T47D (cell line): ENCODE results near the gene SIX3.
A peak's percentile ranks its signal among the peaks of the same experiment; 100 is the strongest.

ENCODE experiments used
- DNase-seq, 2 experiments: peaks; one replicate each; pipeline versions ENCODE4 v3.0.0 to v3.0.0-alpha.2; 2011 to 2012; ENCODE audit warnings: low read depth in 1 of 2, low spot score in 1 of 2
- JUND ChIP-seq: IDR thresholded peaks from 2 replicates; pipeline ENCODE4 v1.6.1; 2012; ENCODE audit warnings: low read depth
- in situ Hi-C: cut with HindIII; loops from 2 replicates; pipeline ENCODE4 v1.10.0; 2016; ENCODE audit warnings: low sequenced_read_pairs, low pct_unique_long_range_greater_than_20kb

The SIX3 gene

GRCh38 chr2:44979581-44979980 is 38.1 kb downstream of the SIX3 start:
- no peak for TF ChIP-seq JUND
- in situ Hi-C loops, result no loop called here

GRCh38 chr2:44980751-44981713 is 39.5 kb downstream of the SIX3 start:
- in situ Hi-C loops, result no loop called here
- DNase-seq, result no peak
- no peak for TF ChIP-seq JUND

More at GRCh38 chr2:44979581-44979980, 38.1 kb downstream of the SIX3 start:
- no peak for DNase-seq

- DNase-seq, result peak; percentile 48 to 65
- in situ Hi-C loops, result no loop called here
- no peak for TF ChIP-seq JUND
Measured at GRCh38 chr2:44981714-44982108, 40.2 kb downstream of the SIX3 start.

GRCh38 chr2:44983836-44984604 is 42.5 kb downstream of the SIX3 start:
- TF ChIP-seq JUND, result no peak
- no peak for DNase-seq
- in situ Hi-C loops, result no loop called here

GRCh38 chr2:44989176-44989575 is 47.7 kb downstream of the SIX3 start:
- TF ChIP-seq JUND, result no peak
- DNase-seq, result no peak
- in situ Hi-C loops, result no loop called here

GRCh38 chr2:44994377-44994776 is 52.9 kb downstream of the SIX3 start:
- in situ Hi-C loops, result no loop called here
- no peak for DNase-seq
- TF ChIP-seq JUND, result no peak
